GM18868 (cell line): ENCODE data around the gene INS.

Source experiments
- ATAC-seq: cut with Tn5 transposase; IDR thresholded peaks from one replicate; pipeline ENCODE4 v1.9.1; 2021; ENCODE audit warnings: mild to moderate bottlenecking, moderate library complexity; ENCODE audit not compliant: unreplicated experiment

The INS gene

DNA sequence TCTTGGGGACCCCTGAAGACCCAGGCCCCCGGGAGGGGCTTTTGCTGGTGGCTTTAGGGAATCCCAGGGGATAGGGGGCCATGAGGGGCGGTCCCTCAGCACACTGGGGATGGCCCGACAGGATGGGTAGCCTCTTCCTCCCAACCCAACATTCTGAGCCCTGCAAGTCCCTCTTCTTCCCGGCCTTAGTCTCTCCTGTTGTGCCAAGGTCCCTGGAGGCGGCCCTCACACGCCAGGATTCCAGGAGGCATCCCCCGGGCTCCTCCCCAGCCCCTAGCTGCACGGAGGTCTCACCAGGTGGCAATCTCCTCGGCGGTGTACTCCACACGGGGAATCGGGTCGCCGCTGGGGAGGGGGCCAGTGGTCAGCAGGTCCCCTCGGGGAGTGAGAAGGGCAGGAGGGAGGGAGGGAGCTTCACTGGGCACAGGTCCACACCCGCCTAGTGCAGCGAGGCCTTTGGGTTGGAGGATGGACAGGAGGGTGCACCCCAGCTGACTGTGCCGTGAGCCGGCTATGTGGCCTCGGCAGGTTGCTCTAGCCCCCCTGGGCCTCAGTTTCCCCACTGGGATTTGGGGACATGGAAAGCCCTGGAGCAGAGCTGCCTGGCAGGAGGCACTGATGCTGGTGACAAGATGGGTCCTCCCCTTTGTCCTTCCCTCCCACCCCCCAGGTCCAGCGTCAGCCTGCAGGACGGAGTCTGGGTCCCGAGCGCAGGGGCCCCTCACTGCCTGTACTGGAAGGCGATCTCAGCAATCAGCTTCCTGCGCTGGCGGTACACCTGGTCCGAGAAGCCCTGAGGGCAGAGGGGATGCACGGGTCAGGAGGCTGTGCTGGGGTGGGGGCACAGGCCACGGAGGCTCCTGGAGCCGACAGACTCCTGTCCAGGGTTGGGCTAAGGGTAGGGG, 6.4 kb upstream of the INS start:
- no peak for ATAC-seq

GRCh38 chr11:2166091-2166851, 5.3 kb upstream of the INS start:
- ATAC-seq, result no peak

DNA sequence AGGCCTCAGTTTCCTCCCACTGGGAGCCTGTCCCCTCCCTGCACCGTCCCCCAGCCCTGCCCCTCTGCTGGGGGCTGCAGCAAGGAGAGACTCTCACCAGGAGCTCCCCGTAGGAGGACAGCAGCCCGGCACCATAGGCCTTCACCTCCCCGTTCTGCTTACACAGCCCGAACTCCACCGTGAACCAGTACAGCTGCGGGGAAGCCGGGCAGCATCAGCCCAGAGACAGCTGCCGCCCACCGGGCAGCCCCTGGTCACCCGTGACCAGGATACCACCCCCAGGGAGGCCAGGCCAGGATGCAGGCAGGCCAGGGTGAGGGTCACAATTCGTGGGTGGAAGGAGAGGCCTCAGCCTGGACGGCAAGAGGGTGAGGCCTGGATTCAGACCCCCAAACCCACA, 4.6 kb upstream of the INS start:
- no peak for ATAC-seq

GRCh38 chr11:2164861-2165555, 4.0 kb upstream of the INS start:
- no peak for ATAC-seq

GRCh38 chr11:2164081-2164480, 3.1 kb upstream of the INS start:
- ATAC-seq, result no peak

DNA sequence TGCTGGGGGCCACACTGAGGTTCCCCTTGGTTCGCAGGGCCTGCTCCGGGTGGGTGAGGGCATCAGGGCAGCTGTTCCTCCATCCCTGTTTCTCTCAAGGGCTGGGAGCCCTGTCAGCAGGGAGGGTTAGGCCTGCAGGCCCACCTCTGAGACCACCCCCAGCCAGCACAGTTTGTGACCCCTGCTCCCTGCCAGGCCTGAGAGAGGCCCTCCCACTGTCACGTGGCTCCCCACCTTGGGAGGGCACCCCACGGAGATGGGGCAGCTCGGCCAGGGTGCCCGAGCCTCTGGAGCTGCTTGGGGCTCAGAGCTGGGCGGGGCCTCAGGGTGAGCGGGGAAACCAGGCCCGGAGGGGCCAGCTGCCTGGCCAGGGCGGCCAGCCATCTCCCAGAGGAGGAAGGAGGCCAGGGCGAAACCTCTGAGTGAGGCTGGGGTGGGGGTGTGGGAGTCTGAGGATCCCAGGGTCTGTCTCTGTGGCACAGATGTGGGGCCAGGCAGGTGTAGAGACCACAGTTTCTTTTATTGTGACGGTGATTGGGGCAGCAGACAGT, 2.5 kb upstream of the INS start:
- no peak for ATAC-seq

- no peak for ATAC-seq
Measured at GRCh38 chr11:2159536-2160413, 1.2 kb downstream of the INS start.

DNA sequence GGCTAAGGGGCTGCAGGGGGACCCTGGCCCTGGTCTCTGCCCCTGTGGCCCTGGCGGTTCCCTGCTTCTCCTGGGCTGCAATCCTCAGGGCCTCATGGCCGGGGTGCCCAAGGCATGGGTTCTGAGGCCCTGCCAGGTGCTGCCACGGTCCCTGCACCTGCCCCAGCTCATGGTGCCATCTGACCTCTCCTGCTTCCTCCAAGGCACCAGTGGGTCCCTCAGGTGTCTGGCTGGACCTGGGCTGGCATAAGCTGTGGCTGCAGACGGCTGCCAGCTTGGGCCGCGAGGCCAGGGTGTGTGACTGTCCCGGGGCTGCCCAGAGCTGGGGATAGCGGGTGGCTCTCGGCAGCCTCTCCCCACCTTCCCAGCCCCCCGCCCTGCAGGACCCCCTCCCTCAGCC, 2.0 kb downstream of the INS start:
- no peak for ATAC-seq

DNA sequence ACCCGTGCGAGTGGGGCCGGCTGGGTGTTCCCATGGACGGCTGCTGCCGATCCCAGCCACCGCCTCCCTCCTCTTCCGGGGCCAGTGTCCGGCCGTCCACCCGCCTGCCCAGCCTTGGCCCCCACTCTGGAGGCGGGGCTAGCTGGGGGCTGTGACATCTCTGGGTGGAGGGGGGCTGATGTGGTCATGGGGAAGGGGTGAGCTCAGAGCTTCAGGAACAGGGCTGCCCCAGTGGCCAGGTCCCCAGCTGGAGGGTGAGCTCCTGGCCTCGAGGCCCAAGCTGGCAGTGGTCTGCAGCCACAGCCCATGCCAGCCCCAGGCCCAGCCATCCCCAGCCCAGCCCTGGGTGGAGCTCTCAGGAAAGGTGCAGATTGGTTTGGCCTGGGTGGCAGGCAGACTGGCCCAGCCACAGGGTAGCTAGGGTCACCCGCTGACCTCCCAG, 2.7 kb downstream of the INS start:
- ATAC-seq, result no peak

GRCh38 chr11:2157294-2158040, 3.5 kb downstream of the INS start:
- no peak for ATAC-seq

DNA sequence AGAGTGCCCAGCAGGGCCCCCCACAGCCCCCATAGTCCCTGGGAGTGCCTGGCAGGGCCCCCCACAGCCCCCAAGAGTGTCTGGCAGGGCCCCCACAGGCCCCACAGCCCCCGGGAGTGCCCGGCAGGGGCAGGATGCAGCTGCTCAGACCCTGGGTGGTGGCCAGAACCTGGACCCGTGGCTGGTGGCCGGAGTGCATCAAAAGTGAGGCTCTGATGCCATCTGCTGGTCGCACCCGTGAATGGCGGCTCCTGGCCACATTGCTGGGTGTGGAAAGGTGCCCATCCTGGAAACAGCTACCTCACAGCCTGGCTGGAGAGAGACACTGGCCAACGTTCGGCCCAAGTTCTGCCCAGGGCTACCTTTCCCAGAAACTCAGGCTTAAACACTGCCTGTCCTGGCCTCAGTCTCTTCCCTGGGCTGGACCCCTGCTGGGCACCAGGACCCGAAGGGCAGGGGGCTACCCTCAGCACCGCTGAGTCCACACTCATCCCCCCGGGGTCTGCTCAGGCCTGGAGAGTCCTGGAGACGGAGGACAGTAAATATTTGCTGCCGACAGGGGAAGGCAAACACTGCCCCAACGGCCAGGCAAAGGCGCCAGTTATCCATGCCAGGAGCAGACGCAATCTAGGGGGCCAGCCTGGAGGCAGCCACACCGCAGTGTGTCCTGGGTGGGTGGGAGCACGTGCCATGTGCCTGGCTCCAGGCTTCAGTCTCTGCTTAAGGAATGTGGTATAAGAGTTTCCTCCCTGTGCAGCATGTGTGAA, 4.4 kb downstream of the INS start:
- ATAC-seq, result no peak

DNA sequence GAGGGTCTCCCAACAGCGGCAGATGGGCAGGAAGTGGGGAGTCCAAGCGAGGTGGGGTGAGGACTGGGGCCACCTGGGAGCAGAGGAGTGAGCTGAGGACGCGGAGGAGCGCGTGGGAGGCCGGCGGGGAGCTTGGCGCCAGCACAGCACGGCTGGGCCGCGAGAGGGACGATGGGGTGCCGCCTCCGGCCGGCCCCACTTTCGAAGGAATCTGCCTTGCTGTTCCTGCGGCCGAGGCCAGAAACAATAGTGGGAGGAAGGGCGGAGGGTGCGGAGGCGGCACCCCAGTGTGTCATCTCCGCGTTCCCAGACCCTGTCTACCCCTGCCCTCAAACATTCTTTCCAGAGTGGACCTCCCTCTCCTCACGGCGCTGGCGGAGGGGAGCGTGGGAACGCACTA, 5.5 kb downstream of the INS start:
- ATAC-seq, result no peak

DNA sequence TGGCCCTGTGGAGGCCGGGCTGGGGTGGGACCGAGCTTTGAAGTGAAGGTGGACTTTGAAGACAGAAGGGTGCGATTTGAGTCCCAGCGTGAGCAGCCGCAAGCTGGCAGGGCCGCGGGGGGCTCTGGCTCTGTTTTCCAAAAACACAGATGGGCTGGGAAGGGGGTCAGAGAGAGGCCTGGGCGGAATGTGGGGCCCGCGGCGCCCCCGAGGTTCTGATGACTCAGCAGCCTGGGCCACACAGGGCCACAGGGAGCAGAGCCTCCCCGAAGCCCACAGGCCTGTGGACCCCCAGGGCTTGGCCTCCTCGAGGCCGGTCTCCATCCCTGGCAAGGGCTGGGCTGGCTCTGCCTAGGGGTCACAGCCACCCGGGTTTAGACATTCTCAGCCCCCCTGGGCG, 6.1 kb downstream of the INS start:
- ATAC-seq, result no peak

- ATAC-seq, result no peak
Measured at GRCh38 chr11:2154195-2154585, 6.8 kb downstream of the INS start.

DNA sequence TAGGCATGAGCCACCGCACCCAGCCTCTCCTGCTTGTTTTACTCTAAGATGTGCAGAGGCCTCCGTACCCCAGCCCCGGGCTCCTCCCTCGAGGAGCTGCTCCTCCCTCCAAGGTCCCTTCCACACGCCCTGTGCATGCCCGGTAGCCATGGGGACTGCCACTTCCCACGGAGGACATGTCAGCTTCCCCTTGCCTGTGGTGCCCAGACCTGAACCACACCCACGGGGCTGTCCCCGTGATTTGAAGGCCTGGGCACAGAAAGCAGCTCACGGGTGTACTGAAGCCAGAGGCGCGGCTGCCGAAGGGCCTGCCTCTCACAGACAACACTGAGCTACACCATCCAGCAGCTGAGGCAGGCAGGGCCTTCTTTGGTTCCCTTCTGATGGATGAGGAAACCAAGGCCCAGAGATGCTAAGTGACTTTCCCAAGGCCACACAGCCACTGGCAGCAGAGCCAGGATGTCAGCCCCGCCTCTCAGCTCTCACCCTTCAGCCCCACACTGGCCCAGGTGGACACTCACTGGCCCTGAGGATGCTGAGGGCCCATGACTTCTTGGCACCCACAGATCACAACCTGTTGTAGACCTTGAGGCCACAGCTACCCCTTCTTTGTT, 7.3 kb downstream of the INS start:
- no peak for ATAC-seq

- no peak for ATAC-seq
Measured at GRCh38 chr11:2151500-2152257, 9.3 kb downstream of the INS start.
